HG03442 (cell line): Measurements from ENCODE around the gene DISP3.

Experiments used
- ATAC-seq: cut with Tn5 transposase; IDR thresholded peaks from one replicate; pipeline ENCODE4 v1.9.1; 2021; ENCODE audit warnings: mild to moderate bottlenecking, moderate library complexity; ENCODE audit not compliant: unreplicated experiment

The DISP3 gene

DNA sequence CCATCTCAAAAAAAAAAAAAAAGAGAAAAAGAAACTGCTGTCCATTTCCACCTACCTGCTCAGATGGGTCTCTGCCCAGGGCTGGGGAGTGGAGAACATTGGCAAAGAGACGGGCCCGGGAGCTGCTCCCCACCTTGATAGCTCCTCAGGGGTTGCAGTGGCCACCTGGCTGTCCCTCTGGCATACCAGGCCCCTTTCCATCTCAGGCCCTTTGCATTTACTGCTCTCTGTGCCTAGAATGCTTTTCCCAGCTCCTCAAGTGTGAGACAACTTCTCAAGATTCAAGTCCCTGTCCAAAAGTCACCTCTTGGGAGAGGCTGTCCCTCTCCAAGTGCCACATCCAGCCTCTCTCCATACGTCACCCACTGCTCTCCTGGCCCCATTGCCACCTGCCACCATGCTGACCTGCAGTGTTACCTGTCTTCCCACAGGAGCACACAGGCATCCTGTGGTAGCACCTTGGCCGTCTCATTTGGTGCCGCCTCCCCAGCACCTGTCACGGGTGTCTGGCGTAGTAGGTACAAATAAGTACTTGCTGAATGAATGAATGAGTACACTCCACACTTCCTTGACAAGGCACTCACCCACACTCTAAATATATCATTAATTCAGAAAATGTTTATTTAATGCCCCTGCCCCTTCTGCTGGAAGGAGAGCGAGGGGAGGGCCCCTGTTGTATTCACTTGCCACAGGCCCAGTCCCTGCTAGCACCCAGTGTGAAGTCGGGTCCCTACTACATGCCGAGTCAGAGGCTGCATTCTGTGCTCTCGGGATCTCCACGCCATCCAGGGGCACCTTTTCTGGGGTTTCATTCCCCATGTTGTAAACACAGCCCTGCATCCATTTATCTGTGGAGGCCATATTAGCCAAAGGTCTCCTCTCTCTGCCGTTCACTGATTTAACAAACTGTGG, 48.8 kb downstream of the DISP3 start:
- ATAC-seq = no peak

GRCh38 chr1:11528611-11529261, 49.8 kb downstream of the DISP3 start:
- ATAC-seq = no peak

GRCh38 chr1:11529330-11529729, 50.4 kb downstream of the DISP3 start:
- ATAC-seq = no peak

DNA sequence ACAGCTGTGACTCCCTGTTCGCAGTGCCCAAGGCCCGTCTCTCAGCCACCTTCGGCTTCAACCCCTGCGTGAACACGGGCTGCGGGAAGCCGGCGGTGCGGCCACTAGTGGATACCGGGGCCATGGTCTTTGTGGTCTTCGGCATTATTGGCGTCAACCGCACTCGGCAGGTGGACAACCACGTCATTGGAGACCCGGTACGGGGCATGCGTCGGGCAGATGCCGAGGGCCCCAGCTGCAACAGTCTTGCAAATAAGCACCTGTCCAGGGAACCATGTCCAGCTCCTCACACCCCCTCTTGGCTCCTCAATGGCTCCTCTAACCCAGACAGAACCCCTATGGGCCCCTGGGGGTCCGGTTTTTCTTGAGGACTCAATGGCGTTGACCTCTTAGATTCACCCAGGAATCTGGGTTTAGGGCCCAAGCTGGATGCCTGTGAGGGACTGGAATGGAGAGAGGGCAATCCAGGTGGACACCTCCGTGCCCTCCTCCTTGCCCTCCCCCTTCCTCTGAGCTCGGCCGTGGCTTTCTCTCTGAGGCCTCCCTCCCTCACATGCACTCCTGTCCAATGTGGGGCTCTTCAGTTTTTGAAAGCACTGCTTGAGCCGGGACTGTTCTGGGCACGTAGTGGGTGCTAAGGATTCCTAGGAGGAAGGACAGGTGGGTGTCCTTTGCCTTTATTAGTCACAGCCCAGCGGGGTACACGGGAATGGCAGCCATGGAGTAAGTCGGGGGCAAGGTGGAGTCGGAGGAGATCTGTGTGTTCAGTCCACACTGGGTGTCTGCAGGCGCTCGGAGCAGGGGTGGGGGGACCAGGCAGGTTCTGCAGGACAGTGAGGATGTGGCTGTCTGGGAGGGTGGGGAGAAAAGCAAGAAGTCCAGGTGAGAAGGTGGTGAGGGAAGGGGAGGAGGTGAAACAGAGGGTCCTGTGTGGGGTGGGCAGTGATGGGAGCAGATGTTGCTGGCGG, 51.1 kb downstream of the DISP3 start:
- ATAC-seq = no peak

- no peak for ATAC-seq
Observed at GRCh38 chr1:11530731-11531311, 51.9 kb downstream of the DISP3 start.

- no peak for ATAC-seq
Observed at GRCh38 chr1:11531314-11531870, 52.4 kb downstream of the DISP3 start.

DNA sequence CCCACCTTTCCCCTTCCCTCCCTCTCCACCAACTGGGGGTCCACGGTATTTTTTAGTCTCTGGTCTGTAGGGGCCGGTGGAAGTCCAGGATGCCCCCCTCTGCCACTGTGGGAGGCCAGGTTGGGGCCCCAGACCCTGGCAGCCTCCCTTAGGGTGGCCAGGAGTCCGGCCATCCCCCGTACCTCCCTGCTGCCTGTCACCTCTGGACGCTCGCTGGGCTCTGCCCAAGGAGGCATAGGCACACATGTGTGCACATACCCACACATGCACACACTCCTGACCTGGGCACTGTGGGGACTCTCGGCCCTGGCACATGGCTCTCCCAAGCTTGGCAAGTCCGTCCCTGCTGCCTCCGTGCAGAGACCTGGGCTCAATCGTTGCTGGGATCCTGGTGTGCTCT, 53.0 kb downstream of the DISP3 start:
- no peak for ATAC-seq

GRCh38 chr1:11533790-11534787, 55.1 kb downstream of the DISP3 start:
- ATAC-seq = no peak

GRCh38 chr1:11534846-11535245, 55.9 kb downstream of the DISP3 start:
- no peak for ATAC-seq

GRCh38 chr1:11535316-11535715, 56.4 kb downstream of the DISP3 start:
- ATAC-seq = no peak

DNA sequence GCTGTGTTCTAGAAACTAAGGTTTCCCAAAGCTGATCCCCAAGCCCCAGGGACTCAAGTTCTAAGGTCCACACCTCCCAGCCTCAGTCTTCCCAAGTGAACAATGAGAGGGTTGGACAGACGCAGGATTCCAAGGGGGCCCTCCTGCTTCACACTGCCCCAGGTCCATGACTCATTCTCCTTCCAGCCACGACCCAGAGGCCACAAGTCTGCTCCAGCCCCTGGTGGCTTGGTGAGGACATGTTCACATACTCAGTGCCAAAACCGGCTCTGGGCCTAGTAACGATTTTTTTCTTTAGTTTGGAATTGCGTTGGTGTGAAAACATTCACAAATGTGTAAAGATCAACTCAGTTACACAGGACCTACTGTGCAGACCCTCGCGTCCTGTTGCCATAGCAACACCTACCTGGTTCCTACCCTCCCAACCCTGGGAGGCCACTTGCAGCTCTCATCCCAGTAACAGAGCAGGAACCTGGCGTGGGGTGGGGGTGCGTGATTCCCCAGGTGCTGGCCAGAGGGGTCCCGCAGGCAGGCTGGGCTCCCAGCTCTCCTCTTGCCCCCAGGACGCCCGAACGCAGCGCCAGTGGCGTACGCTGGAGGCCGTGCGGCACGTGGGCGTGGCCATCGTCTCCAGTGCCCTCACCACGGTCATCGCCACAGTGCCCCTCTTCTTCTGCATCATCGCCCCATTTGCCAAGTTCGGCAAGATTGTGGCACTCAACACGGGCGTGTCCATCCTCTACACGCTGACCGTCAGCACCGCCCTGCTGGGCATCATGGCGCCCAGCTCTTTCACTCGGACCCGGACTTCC, 57.0 kb downstream of the DISP3 start:
- no peak for ATAC-seq

GRCh38 chr1:11536573-11537379, 57.8 kb downstream of the DISP3 start:
- no peak for ATAC-seq

GRCh38 chr1:11537380-11537764, 58.4 kb downstream of the DISP3 start:
- no peak for ATAC-seq

DNA sequence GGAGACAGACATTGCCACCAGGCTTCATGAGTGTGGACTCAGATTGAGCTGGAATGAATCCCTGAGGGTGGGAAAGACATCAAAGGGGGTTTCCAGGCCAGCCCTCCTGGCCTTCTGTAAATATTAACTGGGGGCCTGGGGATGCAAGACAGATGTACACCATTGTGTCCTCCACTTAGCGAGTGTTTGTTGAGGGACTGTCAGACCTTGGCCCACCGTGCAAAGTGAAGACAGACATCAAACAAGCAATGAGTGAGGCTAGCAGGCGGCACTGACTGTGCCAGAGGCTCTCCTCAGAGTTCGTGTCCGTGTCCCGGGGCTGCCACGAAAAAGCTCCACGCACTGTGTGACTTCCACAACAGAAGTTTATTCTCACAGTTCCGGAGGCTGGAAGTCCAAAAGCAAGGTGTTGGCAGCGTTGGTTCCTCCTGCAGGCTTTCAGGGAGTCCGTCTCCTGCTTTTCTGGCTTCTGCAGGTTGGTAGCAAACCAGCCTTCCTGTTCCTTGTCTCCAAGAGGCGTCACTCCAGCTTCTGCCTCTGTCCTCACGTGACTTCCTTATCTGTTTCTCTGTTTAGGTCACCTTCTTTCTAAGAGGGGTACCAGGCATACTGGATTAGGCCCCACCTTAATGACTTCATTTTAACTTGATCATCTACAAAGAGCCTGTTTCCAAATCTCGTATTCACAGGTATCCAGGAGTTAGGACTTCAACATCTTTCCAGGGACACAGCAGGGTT, 59.1 kb downstream of the DISP3 start:
- no peak for ATAC-seq

- no peak for ATAC-seq
Observed at GRCh38 chr1:11538886-11539285, 59.9 kb downstream of the DISP3 start.

DNA sequence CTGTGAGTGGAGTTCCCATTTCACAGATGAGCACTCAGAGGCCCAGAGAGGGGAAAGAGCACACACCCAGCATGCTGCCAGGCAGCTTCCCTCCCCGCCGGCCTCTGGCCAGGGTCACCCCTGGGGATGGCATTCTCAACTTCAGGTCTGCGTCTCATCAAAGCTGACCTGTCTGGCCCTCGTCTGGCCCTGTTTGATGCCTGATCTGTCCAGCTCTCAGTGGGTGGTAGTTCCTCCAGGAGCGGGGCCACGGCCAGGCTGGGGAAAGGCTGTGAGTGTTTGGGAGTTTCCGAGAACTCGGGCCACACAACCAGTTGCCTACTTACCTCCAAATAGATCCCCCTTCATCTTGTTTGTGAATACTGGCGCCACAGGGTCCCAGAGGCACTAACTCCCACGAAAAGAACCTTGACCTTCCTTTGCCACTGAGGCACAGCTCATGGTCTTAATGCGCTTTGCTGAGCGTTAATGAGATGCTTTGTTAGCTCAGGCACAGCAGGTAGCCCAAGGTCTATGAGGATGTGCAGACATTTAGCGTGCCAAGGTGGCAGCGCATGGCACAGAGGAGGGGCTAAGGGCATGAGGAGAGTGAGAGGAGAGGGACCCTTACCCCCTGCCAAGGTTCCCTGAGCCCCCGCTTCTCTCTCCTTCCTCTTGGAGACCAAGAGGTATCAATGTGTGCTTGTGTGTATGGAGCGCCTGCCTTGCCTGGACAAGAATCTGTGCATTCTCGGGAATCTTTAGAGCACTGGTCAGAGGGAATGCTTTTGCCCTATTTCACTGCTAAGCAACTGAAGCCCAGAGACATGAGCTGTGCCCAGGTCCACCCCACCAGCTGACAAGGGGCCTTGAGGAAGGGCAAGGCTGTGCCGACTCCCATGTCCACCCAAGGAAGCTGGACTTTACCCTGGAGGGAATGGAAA, 61.2 kb downstream of the DISP3 start:
- ATAC-seq = no peak
